SK-N-SH (cell line): ENCODE data around the gene PLOD1. TPM values are rescaled to one million over a fixed set of nuclear protein-coding genes. Genes with fewer than 3 reads are reported as not detected.
A peak's percentile ranks its signal among the peaks of the same experiment; 100 is the strongest.

ENCODE experiments used
- CTCF ChIA-PET: fragments of 300-600, 350-600 bp; formaldehyde crosslinking; extraction: SDS; loops from one replicate; lab custom pipeline; 2021; lab: Yijun Ruan, JAX
- POLR2A ChIA-PET: fragments of 350-600 bp; sonication (Branson Sonifier 250); formaldehyde crosslinking; extraction: SDS; loops from one replicate; lab custom pipeline; 2020; ENCODE audit warnings: antibody characterized with exemption, inconsistent platforms; lab: Yijun Ruan, JAX
- DNase-seq: peaks from one replicate; pipeline ENCODE4 v3.0.0; 2012
- H2AFZ ChIP-seq: fragments of 200-600 bp; sonication (generic); 2 replicates; pipeline ENCODE4 v1.8.1; 2016; ENCODE audit warnings: antibody characterized with exemption, mild to moderate bottlenecking, low read depth
- H3F3A ChIP-seq: fragments of 200-600 bp; sonication (generic); replicated peaks from 2 replicates; pipeline ENCODE3; 2016; ENCODE audit warnings: antibody characterized with exemption, mild to moderate bottlenecking; ENCODE audit not compliant: insufficient read depth
- H3K27ac ChIP-seq, 2 experiments: fragments of 200-500 bp in 1 of 2; fragments of 200-600 bp in 1 of 2; sonication (Bioruptor generic) in 1 of 2; sonication (generic), shearing (Covaris generic) in 1 of 2; 2 replicates each; pipeline versions ENCODE4 v1.5.1 to v1.6.1; 2014 to 2016; ENCODE audit warnings: low read depth in 2 of 2, inconsistent platforms in 1 of 2, low read length in 1 of 2, mild to moderate bottlenecking in 1 of 2, mixed read lengths in 1 of 2
- H3K27me3 ChIP-seq: fragments of 200-600 bp; sonication (generic), shearing (Covaris generic); 2 replicates; pipeline ENCODE4 v1.6.1; 2016; ENCODE audit warnings: mixed run types; ENCODE audit not compliant: insufficient read depth
- H3K36me3 ChIP-seq, 2 experiments: fragments of 200-500 bp in 1 of 2; fragments of 200-600 bp in 1 of 2; sonication (Bioruptor generic) in 1 of 2; sonication (generic) in 1 of 2; replicated peaks in 1 of 2; 2 replicates each; pipeline versions ENCODE3 to v1.5.1; 2014 to 2016; ENCODE audit warnings: low read length in 1 of 2, mild to moderate bottlenecking in 1 of 2; ENCODE audit not compliant: insufficient read depth in 2 of 2, control insufficient read depth in 1 of 2
- H3K4me1 ChIP-seq, 2 experiments: fragments of 200-500 bp in 1 of 2; fragments of 200-600 bp in 1 of 2; sonication (Bioruptor generic) in 1 of 2; sonication (generic), shearing (Covaris generic) in 1 of 2; 2 replicates each; pipeline versions ENCODE4 v1.5.1 to v1.6.1; 2014 to 2016; ENCODE audit warnings: low read depth in 1 of 2, low read length in 1 of 2, mixed run types in 1 of 2; ENCODE audit not compliant: insufficient read depth in 2 of 2, control insufficient read depth in 1 of 2
- H3K4me2 ChIP-seq: fragments of 200-600 bp; sonication (generic), shearing (Covaris generic); 2 replicates; pipeline ENCODE4 v1.6.1; 2017; ENCODE audit warnings: mixed run types
- H3K4me3 ChIP-seq, 2 experiments: fragments of 200-500 bp in 1 of 2; fragments of 200-600 bp in 1 of 2; sonication (Bioruptor generic) in 1 of 2; sonication (generic), shearing (Covaris generic) in 1 of 2; 2 replicates each; pipeline versions ENCODE4 v1.5.1 to v1.8.1; 2014 to 2016; ENCODE audit warnings: low read depth in 2 of 2, inconsistent platforms in 1 of 2, low read length in 1 of 2, mild to moderate bottlenecking in 1 of 2, mixed read lengths in 1 of 2, moderate library complexity in 1 of 2
- H3K79me2 ChIP-seq: fragments of 200-600 bp; sonication (generic); 2 replicates; pipeline ENCODE4 v1.8.1; 2017; ENCODE audit warnings: mild to moderate bottlenecking; ENCODE audit not compliant: insufficient read depth
- H3K9ac ChIP-seq: fragments of 200-600 bp; sonication (generic); 2 replicates; pipeline ENCODE4 v1.6.1; 2017; ENCODE audit warnings: mixed run types
- H3K9me2 ChIP-seq: fragments of 200-600 bp; sonication (generic); 2 replicates; pipeline ENCODE4 v1.6.1; 2017; ENCODE audit warnings: mixed run types
- H3K9me3 ChIP-seq: fragments of 200-600 bp; sonication (generic); 2 replicates; pipeline ENCODE4 v1.6.1; 2017; ENCODE audit warnings: mixed run types, mild to moderate bottlenecking, moderate library complexity
- H4K20me1 ChIP-seq: fragments of 200-600 bp; sonication (generic); 2 replicates; pipeline ENCODE4 v1.6.1; 2017; ENCODE audit warnings: mild to moderate bottlenecking, mixed run types; ENCODE audit not compliant: insufficient read depth
- CTCF ChIP-seq: fragments of 200-600 bp; sonication (generic); IDR thresholded peaks from 2 replicates; pipeline ENCODE4 v1.6.1; 2017; ENCODE audit warnings: antibody characterized with exemption, mild to moderate bottlenecking, moderate library complexity
- EP300 ChIP-seq, 2 experiments: IDR thresholded peaks; 2 replicates each; pipeline versions ENCODE4 v1.4.0 to v1.6.1; 2012; ENCODE audit warnings: borderline replicate concordance in 1 of 2, low read depth in 1 of 2, low read length in 1 of 2
- FOSL2 ChIP-seq: IDR thresholded peaks from 2 replicates; pipeline ENCODE4 v1.4.0; 2012; ENCODE audit warnings: low read depth, mild to moderate bottlenecking, moderate library complexity, borderline replicate concordance
- FOXJ3 ChIP-seq: sonication (generic); formaldehyde crosslinking; IDR thresholded peaks from 2 replicates; pipeline ENCODE4 v1.5.1; 2020; ENCODE audit warnings: mild to moderate bottlenecking, missing genetic modification reagents
- FOXM1 ChIP-seq: IDR thresholded peaks from 2 replicates; pipeline ENCODE4 v1.4.0; 2012; ENCODE audit warnings: low read depth, mild to moderate bottlenecking
- GABPA ChIP-seq: IDR thresholded peaks from 2 replicates; pipeline ENCODE4 v1.4.0; 2012; ENCODE audit warnings: low read depth, mild to moderate bottlenecking
- MXI1 ChIP-seq: IDR thresholded peaks from 2 replicates; pipeline ENCODE4 v1.6.1; 2012; ENCODE audit warnings: mild to moderate bottlenecking, low read depth, low read length, improper control_type of control experiment
- NFIC ChIP-seq: IDR thresholded peaks from 2 replicates; pipeline ENCODE4 v1.4.0; 2012; ENCODE audit warnings: borderline replicate concordance
- POLR2AphosphoS5 ChIP-seq: IDR thresholded peaks from 2 replicates; pipeline ENCODE4 v1.6.1; 2012; ENCODE audit warnings: low read depth, low read length
- RAD21 ChIP-seq: IDR thresholded peaks from 2 replicates; pipeline ENCODE4 v1.6.1; 2012; ENCODE audit warnings: mild to moderate bottlenecking, low read length
- RCOR1 ChIP-seq: fragments of 150-350 bp; IDR thresholded peaks from 2 replicates; pipeline ENCODE4 v1.6.1; 2017; ENCODE audit warnings: antibody characterized with exemption, low read length
- RXRA ChIP-seq: IDR thresholded peaks from 2 replicates; pipeline ENCODE4 v1.4.0; 2012; ENCODE audit warnings: low read depth, mild to moderate bottlenecking, borderline replicate concordance
- SIN3A ChIP-seq: IDR thresholded peaks from 2 replicates; pipeline ENCODE4 v1.6.1; 2012; ENCODE audit warnings: low read depth, mild to moderate bottlenecking, low read length, moderate library complexity, borderline replicate concordance
- SMC3 ChIP-seq: IDR thresholded peaks from 2 replicates; pipeline ENCODE4 v1.6.1; 2012; ENCODE audit warnings: low read depth, low read length, improper control_type of control experiment
- TCF12 ChIP-seq: IDR thresholded peaks from 2 replicates; pipeline ENCODE4 v1.4.0; 2012
- USF1 ChIP-seq: IDR thresholded peaks from 2 replicates; pipeline ENCODE4 v1.4.0; 2012; ENCODE audit warnings: low read depth, borderline replicate concordance
- USF2 ChIP-seq: fragments of 150-350 bp; IDR thresholded peaks from 2 replicates; pipeline ENCODE4 v1.6.1; 2017; ENCODE audit warnings: antibody characterized with exemption, low read length, low read depth, borderline replicate concordance
- WGBS: methylation state at CpG from one replicate; pipeline ENCODE4 v1.1.6; 2017; ENCODE audit warnings: low lambda C conversion rate; 5-methylcytosine and 5-hydroxymethylcytosine counted together
- polyA plus RNA-seq, 3 experiments: library from polyadenylated mRNA; depleted of rRNA; stranded (reverse); fragments of >200 nt; gene quantifications; 2 replicates each; pipeline ENCODE4 v1.2.3, GENCODE V29; 2012
- TF ChIP-seq, protein P1 (sequence below): IDR thresholded peaks from 2 replicates; pipeline ENCODE4; 2012

Gene PLOD1
- polyA plus RNA-seq, 1 of the 3 experiments (the other 2 are of a cell fraction) = 257 TPM

DNA sequence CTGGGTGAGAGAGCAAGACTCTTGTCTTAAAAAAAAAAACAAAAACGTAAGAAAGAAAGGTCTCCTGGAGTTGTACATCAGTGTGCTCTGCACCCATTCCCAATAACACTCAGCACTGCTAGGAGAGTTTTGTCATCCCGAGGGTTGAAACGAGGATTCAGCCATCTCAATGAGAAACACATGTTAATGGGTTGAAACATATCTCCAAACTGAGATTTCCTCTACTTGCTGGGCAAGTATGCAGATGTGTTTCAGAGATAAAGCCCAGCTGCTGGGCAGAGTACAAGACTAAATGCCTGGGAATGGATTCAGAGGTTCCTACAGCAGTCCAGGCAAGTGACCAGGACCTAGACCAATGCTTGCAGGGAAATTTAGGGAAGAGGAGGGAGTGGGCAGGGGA is 43.1 kb downstream of the PLOD1 start (continued):
- TF ChIP-seq, protein P1, sequence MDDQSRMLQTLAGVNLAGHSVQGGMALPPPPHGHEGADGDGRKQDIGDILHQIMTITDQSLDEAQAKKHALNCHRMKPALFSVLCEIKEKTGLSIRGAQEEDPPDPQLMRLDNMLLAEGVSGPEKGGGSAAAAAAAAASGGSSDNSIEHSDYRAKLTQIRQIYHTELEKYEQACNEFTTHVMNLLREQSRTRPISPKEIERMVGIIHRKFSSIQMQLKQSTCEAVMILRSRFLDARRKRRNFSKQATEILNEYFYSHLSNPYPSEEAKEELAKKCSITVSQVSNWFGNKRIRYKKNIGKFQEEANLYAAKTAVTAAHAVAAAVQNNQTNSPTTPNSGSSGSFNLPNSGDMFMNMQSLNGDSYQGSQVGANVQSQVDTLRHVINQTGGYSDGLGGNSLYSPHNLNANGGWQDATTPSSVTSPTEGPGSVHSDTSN = peak; percentile 40; the same call in 1 of the 2 replicates
- TF ChIP-seq POLR2AphosphoS5 (peak; percentile 63; the same call in 1 of the 2 replicates), RCOR1 (peak; percentile 96), MXI1 (peak; percentile 57; the same call in 1 of the 2 replicates), FOSL2 (peak; percentile 20; the same call in 1 of the 2 replicates), FOXM1 (no peak), RAD21 (peak; percentile 26; the same call in 1 of the 2 replicates), USF1 (no peak), CTCF (no peak), RXRA (no peak), EP300 (IDR thresholded peaks at IDR 0.05; ENCODE audit: borderline replicate concordance in 1 of 2, low read depth in 1 of 2, low read length in 1 of 2) (peak in 1 of 2 experiments; percentile 51; a peak in 3 of 4 replicates), TCF12 (peak; percentile 95), NFIC (no peak), USF2 (no peak), SMC3 (no peak), GABPA (no peak)
- TF ChIP-seq, all 33 proteins: peak for 10

DNA sequence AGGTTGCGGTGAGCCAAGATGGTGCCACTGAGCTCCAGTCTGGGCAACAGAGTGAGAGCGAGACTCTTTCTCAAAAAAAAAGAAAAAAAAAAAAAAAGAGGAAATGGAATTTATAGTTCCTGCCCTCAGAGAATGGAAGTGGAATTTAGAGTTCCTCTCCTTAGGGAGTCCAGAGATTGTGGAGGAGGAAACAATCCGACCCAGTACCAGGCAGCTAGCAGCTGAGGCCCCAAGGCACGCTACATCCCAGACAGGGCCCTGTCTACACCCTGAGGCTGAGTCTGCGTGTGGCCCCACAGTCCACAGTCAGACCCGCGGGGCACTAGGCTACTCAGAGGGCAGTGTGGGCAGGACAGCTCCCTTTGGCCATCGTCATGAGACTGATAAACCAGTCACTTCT is 43.8 kb downstream of the PLOD1 start:
- ChIA-PET POLR2A (interaction anchor here (1.0 to 1.1 kb wide), 2 partner anchors 48 to 49 kb away, joined by 3 read pairs; no protein-coding TSS in a partner anchor), CTCF (interaction anchor here (1.6 to 2.4 kb wide), 2 partner anchors 11 kb away, joined by 3 to 9 read pairs; no protein-coding TSS in a partner anchor)
- Histone ChIP-seq H3K4me2 (peak overlapping the region; percentile 61; the same call in 1 of the 2 replicates), H3K4me1 (peaks cover 27 to 34% of the 10 kb centered on the region in 2 experiments; a peak in 2 of 4 replicates), H3F3A (peaks cover 26% of the 10 kb centered on the region), H2AFZ (no peak overlapping the region), H3K9me3 (no peaks in the 10 kb centered on the region), H3K9ac (no peak overlapping the region), H3K79me2 (peaks cover 30% of the 10 kb centered on the region), H4K20me1 (no peaks in the 10 kb centered on the region), H3K4me3 (no peak overlapping the region), H3K27me3 (no peaks in the 10 kb centered on the region), H3K36me3 (peaks cover 18 to 19% of the 10 kb centered on the region in 2 experiments), H3K9me2 (no peaks in the 10 kb centered on the region), H3K27ac (peak overlapping the region; percentile 40 to 79)
- WGBS = 96% methylated on average over 8 of the region's 8 CpGs
- no peak for DNase-seq
- TF ChIP-seq SIN3A (no peak), SMC3 (no peak), FOXJ3 (CRISPR knock-in tag) (no peak)
